Mesothelial cell of epicardium (in vitro differentiated cells): ENCODE results near the gene GLDC. TPM values are rescaled to one million over a fixed set of nuclear protein-coding genes. Genes with fewer than 3 reads are reported as not detected.

Experiments used
- DNase-seq, 2 experiments: peaks; one replicate each; pipeline ENCODE4 v3.0.0; 2021; ENCODE audit warnings: low spot score in 2 of 2; ENCODE audit not compliant: unreplicated experiment in 2 of 2
- H3K27ac Mint-ChIP-seq: 2 replicates; pipeline ENCODE4 v1.8.0; 2021; ENCODE audit warnings: mixed read lengths
- H3K27me3 Mint-ChIP-seq: 2 replicates; pipeline ENCODE4 v1.8.0; 2021; ENCODE audit warnings: low read depth, mixed read lengths
- H3K36me3 Mint-ChIP-seq: 2 replicates; pipeline ENCODE4 v1.8.0; 2021; ENCODE audit warnings: mixed read lengths
- H3K4me1 Mint-ChIP-seq: 2 replicates; pipeline ENCODE4 v1.8.0; 2021; ENCODE audit warnings: mixed read lengths
- H3K4me3 Mint-ChIP-seq: 2 replicates; pipeline ENCODE4 v1.8.0; 2021; ENCODE audit warnings: mild to moderate bottlenecking, moderate library complexity, mixed read lengths
- H3K9me3 Mint-ChIP-seq: 2 replicates; pipeline ENCODE4 v1.8.0; 2021; ENCODE audit warnings: mixed read lengths
- total RNA-seq: library from RNA; stranded (reverse); gene quantifications from 3 replicates; pipeline ENCODE4 v1.2.1, GENCODE V29; 2021
- TF ChIP-seq, protein P1 (sequence below): fragments of 200-600 bp; sonication (generic); IDR thresholded peaks from one replicate; pipeline ENCODE4 v1.5.0; 2021; ENCODE audit warnings: antibody characterized with exemption; ENCODE audit not compliant: unreplicated experiment

GLDC gene
- total RNA-seq, 1 donor from 2014 or later = 2.0 TPM

DNA sequence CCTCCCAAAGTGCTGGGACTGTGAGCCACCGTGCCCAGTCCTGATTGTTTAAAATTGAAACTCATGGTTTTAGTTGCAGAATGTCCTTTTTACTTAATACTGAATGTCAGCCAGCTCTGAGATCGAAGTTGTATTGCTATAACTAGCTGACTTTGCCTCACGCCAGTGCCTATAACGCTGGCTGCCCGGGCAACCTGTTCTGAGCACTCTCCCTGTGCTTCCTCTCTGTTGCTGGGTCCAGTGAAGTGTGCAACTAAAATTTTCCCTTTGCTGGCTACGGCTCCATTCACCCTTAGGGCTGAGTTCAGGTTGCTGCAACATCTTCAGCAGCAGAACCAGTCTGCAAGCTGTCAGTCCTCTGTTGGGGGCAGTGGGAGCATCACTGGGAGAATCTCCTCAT is 65.9 kb downstream of the GLDC start:
- H3K4me3 Mint-ChIP-seq = no peak overlapping the region
- H3K27ac Mint-ChIP-seq = no peak overlapping the region
- no peaks in the 10 kb centered on the region for H3K9me3 Mint-ChIP-seq
- no peaks in the 10 kb centered on the region for H3K4me1 Mint-ChIP-seq
- H3K36me3 Mint-ChIP-seq = no peaks in the 10 kb centered on the region
- no peak for DNase-seq
- TF ChIP-seq, protein P1, sequence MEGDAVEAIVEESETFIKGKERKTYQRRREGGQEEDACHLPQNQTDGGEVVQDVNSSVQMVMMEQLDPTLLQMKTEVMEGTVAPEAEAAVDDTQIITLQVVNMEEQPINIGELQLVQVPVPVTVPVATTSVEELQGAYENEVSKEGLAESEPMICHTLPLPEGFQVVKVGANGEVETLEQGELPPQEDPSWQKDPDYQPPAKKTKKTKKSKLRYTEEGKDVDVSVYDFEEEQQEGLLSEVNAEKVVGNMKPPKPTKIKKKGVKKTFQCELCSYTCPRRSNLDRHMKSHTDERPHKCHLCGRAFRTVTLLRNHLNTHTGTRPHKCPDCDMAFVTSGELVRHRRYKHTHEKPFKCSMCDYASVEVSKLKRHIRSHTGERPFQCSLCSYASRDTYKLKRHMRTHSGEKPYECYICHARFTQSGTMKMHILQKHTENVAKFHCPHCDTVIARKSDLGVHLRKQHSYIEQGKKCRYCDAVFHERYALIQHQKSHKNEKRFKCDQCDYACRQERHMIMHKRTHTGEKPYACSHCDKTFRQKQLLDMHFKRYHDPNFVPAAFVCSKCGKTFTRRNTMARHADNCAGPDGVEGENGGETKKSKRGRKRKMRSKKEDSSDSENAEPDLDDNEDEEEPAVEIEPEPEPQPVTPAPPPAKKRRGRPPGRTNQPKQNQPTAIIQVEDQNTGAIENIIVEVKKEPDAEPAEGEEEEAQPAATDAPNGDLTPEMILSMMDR = no peak
- no peaks in the 10 kb centered on the region for H3K27me3 Mint-ChIP-seq

GRCh38 chr9:6576987-6577386 is 68.5 kb downstream of the GLDC start:
- Mint-ChIP-seq H3K27ac (no peak overlapping the region), H3K36me3 (no peaks in the 10 kb centered on the region)

GRCh38 chr9:6575324-6576034 is 70.0 kb downstream of the GLDC start:
- no peaks in the 10 kb centered on the region for H3K27me3 Mint-ChIP-seq
- no peak overlapping the region for H3K4me3 Mint-ChIP-seq
- no peak for DNase-seq
- H3K27ac Mint-ChIP-seq = no peak overlapping the region
- no peaks in the 10 kb centered on the region for H3K36me3 Mint-ChIP-seq
- TF ChIP-seq, protein P1 = no peak
- H3K4me1 Mint-ChIP-seq = no peaks in the 10 kb centered on the region
- no peaks in the 10 kb centered on the region for H3K9me3 Mint-ChIP-seq

More at GRCh38 chr9:6576987-6577386, 68.5 kb downstream of the GLDC start:
- Mint-ChIP-seq H3K4me1 (no peaks in the 10 kb centered on the region), H3K4me3 (no peak overlapping the region), H3K27me3 (no peaks in the 10 kb centered on the region), H3K9me3 (no peaks in the 10 kb centered on the region)
- TF ChIP-seq, protein P1 = no peak
- DNase-seq = no peak

DNA sequence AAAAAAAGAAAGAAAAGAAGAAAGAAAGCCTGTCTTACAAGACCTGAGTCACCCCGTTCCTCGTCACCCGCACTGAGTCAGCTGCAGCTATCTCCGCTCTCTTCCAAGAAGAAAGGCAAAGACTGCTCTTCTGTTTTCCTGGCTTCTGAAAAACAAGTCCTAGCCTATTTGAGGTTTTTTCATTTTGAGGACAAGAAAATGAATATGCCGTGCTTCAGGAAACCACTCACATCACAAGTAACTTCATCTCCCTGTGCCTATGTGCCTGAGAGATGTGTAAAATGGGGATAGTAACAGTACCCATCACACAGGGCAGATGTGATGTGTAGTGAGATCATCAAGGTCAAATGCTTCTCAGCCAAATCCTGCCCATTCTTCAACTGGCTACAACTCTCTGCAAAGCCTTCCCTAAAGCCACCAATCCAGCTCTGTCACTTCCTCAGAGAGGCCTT is 78.4 kb downstream of the GLDC start:
- no peak for DNase-seq

GRCh38 chr9:6566409-6567139 is 79.0 kb downstream of the GLDC start:
- no peak overlapping the region for H3K4me3 Mint-ChIP-seq
- H3K36me3 Mint-ChIP-seq = no peaks in the 10 kb centered on the region
- H3K27me3 Mint-ChIP-seq = no peaks in the 10 kb centered on the region
- H3K27ac Mint-ChIP-seq = no peak overlapping the region
- H3K4me1 Mint-ChIP-seq = no peaks in the 10 kb centered on the region
- H3K9me3 Mint-ChIP-seq = no peaks in the 10 kb centered on the region
- TF ChIP-seq, protein P1 = no peak
- no peak for DNase-seq

More for the DNA sequence above, 78.4 kb downstream of the GLDC start:
- TF ChIP-seq, protein P1 = no peak
- Mint-ChIP-seq H3K4me1 (no peaks in the 10 kb centered on the region), H3K4me3 (no peak overlapping the region), H3K27ac (no peak overlapping the region), H3K9me3 (no peaks in the 10 kb centered on the region), H3K27me3 (no peaks in the 10 kb centered on the region), H3K36me3 (no peaks in the 10 kb centered on the region)
